Activated CD8-positive, alpha-beta memory T cell treated with anti-CD3 and anti-CD28 coated beads, Interleukin-2, amount 10 ng/mL, durations not matched to agents 7 days and 5 days (primary cell): ENCODE results near the gene GSPT2. TPM values are rescaled to one million over a fixed set of nuclear protein-coding genes. Genes with fewer than 3 reads are reported as not detected.

Experiments
- ATAC-seq: fragments of 150-1000 bp; cut with Tn5 transposase; one replicate; pipeline ENCODE4 v1.10.0; 2021; ENCODE audit warnings: moderate library complexity
- CTCF ChIA-PET: fragments of 350-600 bp; sonication (Branson Sonifier 250); formaldehyde crosslinking; loops from one replicate; lab custom pipeline; 2021; ENCODE audit warnings: antibody characterized with exemption; lab: Charles Lee
- DNase-seq: peaks from one replicate; pipeline ENCODE4 v3.0.0-alpha.2; 2020
- H3K27ac Mint-ChIP-seq: one replicate; pipeline ENCODE4 v1.8.0; 2021; ENCODE audit warnings: mild to moderate bottlenecking, mixed read lengths
- H3K27me3 Mint-ChIP-seq: one replicate; pipeline ENCODE4 v1.8.0; 2021; ENCODE audit warnings: mixed read lengths
- H3K36me3 Mint-ChIP-seq: one replicate; pipeline ENCODE4 v1.8.0; 2021; ENCODE audit warnings: mild to moderate bottlenecking, mixed read lengths
- H3K4me1 Mint-ChIP-seq: one replicate; pipeline ENCODE4 v1.8.0; 2021; ENCODE audit warnings: mixed read lengths
- H3K4me3 Mint-ChIP-seq: one replicate; pipeline ENCODE4 v1.8.0; 2021; ENCODE audit warnings: mild to moderate bottlenecking, moderate library complexity, mixed read lengths
- H3K9me3 Mint-ChIP-seq: one replicate; pipeline ENCODE4 v1.8.0; 2022; ENCODE audit warnings: low read depth, mixed read lengths
- total RNA-seq, 2 experiments: library from RNA; stranded (reverse); gene quantifications; one replicate each; pipeline ENCODE4 v1.2.3, GENCODE V29; 2021

GSPT2 gene
- total RNA-seq, 2 experiments from 2014 or later: 9.7 to 10.8 TPM

GRCh38 chrX:51779306-51779705, 36.1 kb downstream of the GSPT2 start:
- CTCF ChIA-PET: no interaction called here

GRCh38 chrX:51795136-51795535, 51.9 kb downstream of the GSPT2 start:
- H3K27me3 Mint-ChIP-seq: no peaks in the 10 kb centered on the region
- H3K4me1 Mint-ChIP-seq: no peaks in the 10 kb centered on the region
- ATAC-seq: no peak
- no peak overlapping the region for H3K27ac Mint-ChIP-seq
- no peak overlapping the region for H3K4me3 Mint-ChIP-seq
- no peaks in the 10 kb centered on the region for H3K36me3 Mint-ChIP-seq
- H3K9me3 Mint-ChIP-seq: no peaks in the 10 kb centered on the region
- CTCF ChIA-PET: no interaction called here
- DNase-seq: no peak

More at GRCh38 chrX:51779306-51779705, 36.1 kb downstream of the GSPT2 start:
- Mint-ChIP-seq H3K27me3 (peaks cover 15% of the 10 kb centered on the region), H3K4me1 (no peaks in the 10 kb centered on the region), H3K36me3 (no peaks in the 10 kb centered on the region), H3K27ac (no peak overlapping the region), H3K4me3 (no peak overlapping the region), H3K9me3 (no peaks in the 10 kb centered on the region)
- DNase-seq (no peak), ATAC-seq (no peak)

Other genes starting within 250 kb of the GSPT2 start
- 1 to 10 TPM in 1 of 2 experiments, under 1 TPM in 1; 0.79 to 1.5 TPM for gene NUDT11, start 246.8 kb upstream of the GSPT2 start, total RNA-seq
- gene CENPVL3, start 124.5 kb upstream of the GSPT2 start, total RNA-seq: not detected
- gene CENPVL2, start 60.6 kb upstream of the GSPT2 start, total RNA-seq: not detected
- not detected for gene CENPVL1, start 32.9 kb upstream of the GSPT2 start, total RNA-seq
- gene MAGED1, start 150.2 kb downstream of the GSPT2 start, total RNA-seq: 10 to 100 TPM; 30.3 to 33.4 TPM